Uterus (tissue), 4 donors: ENCODE measurements around the gene FIP1L1. TPM values are rescaled to one million over a fixed set of nuclear protein-coding genes. Genes with fewer than 3 reads are reported as not detected.

Experiments
- DNase-seq, 2 donors: peaks; one replicate each; pipeline ENCODE4 v3.0.0-alpha.2; 2019 to 2020
- H3K27ac ChIP-seq, 2 donors: fragments of 200-600 bp; sonication (generic); 1 replicate in 1 of 2; 2 replicates in 1 of 2; pipeline ENCODE4 v1.5.1; 2016 to 2018
- H3K27me3 ChIP-seq, 2 donors: fragments of 200-600 bp; sonication (generic); one replicate each; pipeline ENCODE4 v1.5.1; 2018 to 2019; ENCODE audit warnings: control low read depth in 1 of 2
- H3K36me3 ChIP-seq, 2 donors: fragments of 200-600 bp; sonication (generic); one replicate each; pipeline ENCODE4 v1.5.1; 2019; ENCODE audit warnings: control low read depth in 1 of 2
- H3K4me1 ChIP-seq, 2 donors: fragments of 200-600 bp; sonication (generic); one replicate each; pipeline ENCODE4 v1.5.1; 2018 to 2019; ENCODE audit warnings: control low read depth in 1 of 2
- H3K4me3 ChIP-seq, 2 donors: fragments of 200-600 bp; sonication (generic); 1 replicate in 1 of 2; 2 replicates in 1 of 2; pipeline ENCODE4 v1.5.1; 2018 to 2019; ENCODE audit warnings: mild to moderate bottlenecking in 1 of 2
- H3K9me3 ChIP-seq, 2 donors: fragments of 200-600 bp; sonication (generic); one replicate each; pipeline ENCODE4 v1.5.1; 2019; ENCODE audit warnings: control low read depth in 1 of 2
- POLR2A ChIP-seq, 2 donors: fragments of 450-650 bp; IDR thresholded peaks; one replicate each; pipeline ENCODE4 v1.6.1; 2016; ENCODE audit warnings: antibody characterized with exemption in 2 of 2, mild to moderate bottlenecking in 1 of 2, moderate library complexity in 1 of 2
- intact Hi-C: fragments of 100-400 bp; cut with DNase I; formaldehyde crosslinking; loops from one replicate; pipeline ENCODE4 v1.15.1; 2023; ENCODE audit warnings: low total_unique reads
- total RNA-seq, 4 donors: library from RNA; depleted of rRNA in 3 of 4; stranded (reverse); fragments of >200 nt in 3 of 4; gene quantifications; one replicate each; pipeline versions ENCODE4 v1.1.0 to v1.2.4, GENCODE V29; 2014 to 2023
- TF ChIP-seq, protein P1 (sequence below), 4 experiments: fragments of 200-600 bp in 2 of 4; fragments of 450-650 bp in 2 of 4; sonication (generic) in 2 of 4; IDR thresholded peaks; one replicate each; pipeline ENCODE4 v1.5.1; 2016 to 2019; ENCODE audit warnings: antibody characterized with exemption in 4 of 4, mild to moderate bottlenecking in 2 of 4, moderate library complexity in 1 of 4
- donor health status: DM: yes; HTN: yes; CAD: no.

The FIP1L1 gene
- total RNA-seq, 4 donors from 2014 or later: 55.1 to 106 (median 69.2) TPM

DNA sequence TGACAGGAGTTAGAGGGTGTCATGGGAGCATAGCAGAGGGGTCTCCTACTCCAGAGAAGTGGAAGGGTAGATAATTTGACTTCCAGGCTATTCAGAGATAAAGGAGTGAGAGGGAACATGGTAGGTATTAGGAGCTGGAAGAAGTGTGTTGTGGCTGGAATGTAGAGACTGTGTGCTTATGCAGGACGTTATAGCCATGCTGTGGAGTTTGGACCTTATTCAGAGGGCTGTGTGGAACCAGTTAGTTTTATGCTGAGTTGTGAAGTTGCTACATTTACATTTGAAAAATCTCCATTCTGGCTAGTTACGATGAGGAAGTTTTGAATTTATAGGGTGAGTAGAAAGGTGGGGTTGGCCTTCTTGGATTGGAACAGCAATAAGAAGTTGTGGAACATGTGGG is 67.5 kb downstream of the FIP1L1 start:
- H3K9me3 ChIP-seq: no peaks in the 10 kb centered on the region
- H3K36me3 ChIP-seq: no peaks in the 10 kb centered on the region
- H3K27me3 ChIP-seq: no peaks in the 10 kb centered on the region
- no peaks in the 10 kb centered on the region for H3K4me1 ChIP-seq
- no peak overlapping the region for H3K4me3 ChIP-seq
- intact Hi-C loops: no loop called here
- H3K27ac ChIP-seq: no peak overlapping the region
- no peak for DNase-seq
- TF ChIP-seq, protein P1, sequence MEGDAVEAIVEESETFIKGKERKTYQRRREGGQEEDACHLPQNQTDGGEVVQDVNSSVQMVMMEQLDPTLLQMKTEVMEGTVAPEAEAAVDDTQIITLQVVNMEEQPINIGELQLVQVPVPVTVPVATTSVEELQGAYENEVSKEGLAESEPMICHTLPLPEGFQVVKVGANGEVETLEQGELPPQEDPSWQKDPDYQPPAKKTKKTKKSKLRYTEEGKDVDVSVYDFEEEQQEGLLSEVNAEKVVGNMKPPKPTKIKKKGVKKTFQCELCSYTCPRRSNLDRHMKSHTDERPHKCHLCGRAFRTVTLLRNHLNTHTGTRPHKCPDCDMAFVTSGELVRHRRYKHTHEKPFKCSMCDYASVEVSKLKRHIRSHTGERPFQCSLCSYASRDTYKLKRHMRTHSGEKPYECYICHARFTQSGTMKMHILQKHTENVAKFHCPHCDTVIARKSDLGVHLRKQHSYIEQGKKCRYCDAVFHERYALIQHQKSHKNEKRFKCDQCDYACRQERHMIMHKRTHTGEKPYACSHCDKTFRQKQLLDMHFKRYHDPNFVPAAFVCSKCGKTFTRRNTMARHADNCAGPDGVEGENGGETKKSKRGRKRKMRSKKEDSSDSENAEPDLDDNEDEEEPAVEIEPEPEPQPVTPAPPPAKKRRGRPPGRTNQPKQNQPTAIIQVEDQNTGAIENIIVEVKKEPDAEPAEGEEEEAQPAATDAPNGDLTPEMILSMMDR (IDR thresholded peaks at IDR 0.05): no peak

DNA sequence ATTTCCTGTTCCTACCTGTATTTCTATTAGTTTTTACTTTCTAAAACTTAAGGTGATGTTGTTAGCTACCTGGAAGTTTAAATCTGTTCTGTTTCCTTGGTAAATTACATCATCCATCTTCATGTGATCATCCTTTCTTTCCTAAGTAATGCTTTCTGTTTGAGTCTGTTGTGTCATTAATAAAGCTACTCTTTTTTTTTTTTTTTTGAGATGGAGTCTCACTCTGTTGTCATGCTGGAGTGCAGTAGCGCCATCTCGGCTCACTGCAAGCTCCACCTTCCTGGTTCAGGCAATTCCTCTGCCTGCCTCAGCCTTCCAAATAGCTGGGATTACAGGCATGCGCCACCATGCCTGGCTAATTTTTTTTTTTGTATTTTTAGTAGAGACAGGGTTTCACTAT is 73.3 kb downstream of the FIP1L1 start:
- TF ChIP-seq POLR2A (IDR thresholded peaks at IDR 0.05): no peak
- TF ChIP-seq, protein P1 (IDR thresholded peaks at IDR 0.05): no peak
- Histone ChIP-seq H3K4me1 (no peaks in the 10 kb centered on the region), H3K9me3 (no peaks in the 10 kb centered on the region)

DNA sequence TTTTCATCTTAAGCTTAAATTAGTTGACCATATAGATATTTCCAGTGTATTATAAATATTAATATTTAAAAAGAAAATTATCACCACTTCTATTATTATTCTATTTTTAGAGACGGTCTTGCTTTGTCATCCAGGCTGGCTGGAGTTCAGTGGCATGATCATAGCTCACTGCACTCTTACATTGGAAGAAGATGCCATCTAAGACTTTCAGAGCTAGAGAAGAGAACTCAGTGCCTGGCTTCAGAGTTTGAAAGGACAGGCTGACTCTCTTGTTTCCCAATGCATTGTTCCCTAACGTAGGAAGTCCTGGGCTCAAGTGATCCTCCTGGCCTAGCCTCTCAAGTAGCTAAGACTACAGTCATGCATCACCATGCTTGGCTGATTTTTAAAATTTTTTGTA is 75.9 kb downstream of the FIP1L1 start:
- TF ChIP-seq, protein P1 (IDR thresholded peaks at IDR 0.05): no peak
- no peak for TF ChIP-seq POLR2A (IDR thresholded peaks at IDR 0.05)
- DNase-seq: no peak
- intact Hi-C loops: no loop called here
- Histone ChIP-seq H3K27ac (no peak overlapping the region), H3K36me3 (no peaks in the 10 kb centered on the region), H3K27me3 (no peaks in the 10 kb centered on the region), H3K4me3 (no peak overlapping the region), H3K9me3 (no peaks in the 10 kb centered on the region), H3K4me1 (no peaks in the 10 kb centered on the region)

More for the DNA sequence above, 73.3 kb downstream of the FIP1L1 start:
- H3K36me3 ChIP-seq: no peaks in the 10 kb centered on the region
- DNase-seq: peak in 1 of 2 donors; percentile 31
- no peak overlapping the region for H3K4me3 ChIP-seq
- intact Hi-C loops: no loop called here
- peak overlapping the region; percentile 59 to 69 for H3K27ac ChIP-seq
- H3K27me3 ChIP-seq: no peaks in the 10 kb centered on the region

DNA sequence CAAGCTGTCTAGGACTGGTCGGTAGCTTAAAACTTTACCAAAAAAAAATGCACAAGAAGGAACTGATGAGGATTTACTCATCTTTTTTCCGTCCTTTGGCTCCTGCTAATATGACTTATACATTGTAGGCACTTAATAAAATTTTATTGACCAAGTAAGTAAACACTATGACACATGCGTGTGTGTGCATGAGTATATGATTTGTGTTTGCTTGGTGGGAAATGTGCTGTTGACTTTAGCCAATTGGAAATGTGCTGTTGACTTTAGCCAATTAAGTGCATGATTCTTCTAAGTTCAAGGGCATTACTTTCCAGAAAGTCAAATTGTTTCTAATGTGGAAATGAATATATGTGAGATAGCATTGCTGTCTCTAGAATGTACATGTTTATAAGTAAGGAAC is 78.3 kb downstream of the FIP1L1 start:
- DNase-seq: no peak
- Histone ChIP-seq H3K4me1 (no peaks in the 10 kb centered on the region), H3K27ac (no peak overlapping the region), H3K27me3 (no peaks in the 10 kb centered on the region), H3K36me3 (no peaks in the 10 kb centered on the region), H3K9me3 (no peaks in the 10 kb centered on the region), H3K4me3 (no peak overlapping the region)
- intact Hi-C loops: no loop called here
- TF ChIP-seq POLR2A (IDR thresholded peaks at IDR 0.05): no peak
- TF ChIP-seq, protein P1 (IDR thresholded peaks at IDR 0.05): no peak

DNA sequence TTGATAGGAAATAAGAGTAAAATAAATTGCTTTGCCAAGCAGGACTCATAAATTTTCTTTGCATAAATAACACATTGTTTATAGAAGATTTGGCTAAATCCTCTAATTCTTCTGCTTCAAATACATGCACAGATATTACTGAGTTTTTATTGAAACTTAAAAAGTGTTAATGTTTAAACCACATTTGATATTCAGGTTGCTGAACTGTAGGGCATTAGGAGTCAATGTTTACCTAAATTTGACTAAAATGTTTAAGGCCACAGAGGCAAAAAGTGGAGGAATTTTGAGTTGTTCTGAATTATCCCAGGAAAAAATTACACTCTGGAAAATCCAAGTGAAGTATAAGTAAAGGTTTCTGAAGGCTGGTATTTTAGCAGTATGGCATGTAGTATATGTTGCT is 78.7 kb downstream of the FIP1L1 start:
- intact Hi-C loops: no loop called here
- Histone ChIP-seq H3K36me3 (no peaks in the 10 kb centered on the region), H3K4me3 (no peak overlapping the region), H3K9me3 (no peaks in the 10 kb centered on the region), H3K4me1 (no peaks in the 10 kb centered on the region), H3K27me3 (no peaks in the 10 kb centered on the region), H3K27ac (no peak overlapping the region)
- no peak for DNase-seq
- TF ChIP-seq, protein P1 (IDR thresholded peaks at IDR 0.05): no peak
- no peak for TF ChIP-seq POLR2A (IDR thresholded peaks at IDR 0.05)
